HepG2 (cell line): ENCODE results near the gene AMELY.

Experiments
- CTCF ChIP-seq: sonication (generic); formaldehyde crosslinking; IDR thresholded peaks from 2 replicates; pipeline ENCODE4 v1.5.0; 2020; ENCODE audit warnings: mild to moderate bottlenecking, missing genetic modification reagents, moderate library complexity
- NPAS2 ChIP-seq: sonication (generic); formaldehyde crosslinking; IDR thresholded peaks from 2 replicates; pipeline ENCODE4 v1.8.0; 2022; ENCODE audit warnings: mild to moderate bottlenecking, missing genetic modification reagents, borderline replicate concordance
- POLR2AphosphoS5 ChIP-seq: IDR thresholded peaks from 2 replicates; pipeline ENCODE4 v1.6.1; 2012; ENCODE audit warnings: low read depth, low read length
- RELA ChIP-seq: sonication (generic); formaldehyde crosslinking; IDR thresholded peaks from 2 replicates; pipeline ENCODE4 v1.4.0; 2020; ENCODE audit warnings: missing genetic modification reagents
- REST ChIP-seq, 2 experiments: IDR thresholded peaks; 2 replicates each; pipeline ENCODE4 v1.6.1; 2011 to 2012; ENCODE audit warnings: low read length in 2 of 2, borderline replicate concordance in 1 of 2, low read depth in 1 of 2, mild to moderate bottlenecking in 1 of 2, moderate library complexity in 1 of 2
- SMARCE1 ChIP-seq: fragments of 450-650 bp; IDR thresholded peaks from 2 replicates; pipeline ENCODE4 v1.6.1; 2017; ENCODE audit warnings: borderline replicate concordance
- SP1 ChIP-seq, 2 experiments: fragments of 450-650 bp in 1 of 2; sonication (generic) in 1 of 2; formaldehyde crosslinking in 1 of 2; IDR thresholded peaks; 2 replicates each; pipeline versions ENCODE4 v1.4.0 to v1.6.1; 2016 to 2020; ENCODE audit warnings: missing genetic modification reagents in 1 of 2
- STAT6 ChIP-seq: sonication (generic); formaldehyde crosslinking; IDR thresholded peaks from 2 replicates; pipeline ENCODE4 v1.4.0; 2020; ENCODE audit warnings: missing genetic modification reagents, mild to moderate bottlenecking, borderline replicate concordance
- TOPORS ChIP-seq: sonication (generic); formaldehyde crosslinking; IDR thresholded peaks from 2 replicates; pipeline ENCODE4 v1.8.0; 2023; ENCODE audit warnings: mild to moderate bottlenecking, missing genetic modification reagents
- YY1 ChIP-seq: IDR thresholded peaks from 2 replicates; pipeline ENCODE4 v1.6.1; 2011; ENCODE audit warnings: low read length, low read depth, moderate library complexity, mild to moderate bottlenecking; ENCODE audit not compliant: insufficient read depth, insufficient replicate concordance
- ZNF207 ChIP-seq: fragments of 450-650 bp; IDR thresholded peaks from 2 replicates; pipeline ENCODE4 v1.6.1; 2016; ENCODE audit warnings: antibody characterized with exemption, borderline replicate concordance
- ZNF354B ChIP-seq: sonication (generic); formaldehyde crosslinking; IDR thresholded peaks from 2 replicates; pipeline ENCODE4 v1.8.0; 2022; ENCODE audit warnings: mild to moderate bottlenecking, missing genetic modification reagents
- TF ChIP-seq, protein P1 (sequence below): IDR thresholded peaks from 2 replicates; pipeline ENCODE4 v1.6.1; 2012; ENCODE audit warnings: low read depth, low read length, improper control_type of control experiment
- TF ChIP-seq, protein P2 (sequence below): sonication (generic); formaldehyde crosslinking; IDR thresholded peaks from 2 replicates; pipeline ENCODE4 v1.8.1; 2022; ENCODE audit warnings: low read depth, mild to moderate bottlenecking, missing genetic modification reagents

GRCh38 chrY:6910372-6911252 lies 940 bp downstream of the AMELY start, which contains the start of gene TBL1Y:
- TF ChIP-seq YY1 (no peak), TOPORS (CRISPR knock-in tag) (no peak), REST (IDR thresholded peaks at IDR 0.05; ENCODE audit: borderline replicate concordance in 1 of 2, low read depth in 1 of 2, low read length in 2 of 2) (no peak), RELA (CRISPR knock-in tag) (no peak), ZNF207 (no peak), SP1 (IDR thresholded peaks at IDR 0.05) (no peak), SP1 (CRISPR knock-in tag; IDR thresholded peaks at IDR 0.05) (no peak), CTCF (no peak), ZNF354B (CRISPR knock-in tag) (no peak), SMARCE1 (no peak), STAT6 (CRISPR knock-in tag) (no peak), POLR2AphosphoS5 (no peak), NPAS2 (no peak)
- TF ChIP-seq, protein P1, sequence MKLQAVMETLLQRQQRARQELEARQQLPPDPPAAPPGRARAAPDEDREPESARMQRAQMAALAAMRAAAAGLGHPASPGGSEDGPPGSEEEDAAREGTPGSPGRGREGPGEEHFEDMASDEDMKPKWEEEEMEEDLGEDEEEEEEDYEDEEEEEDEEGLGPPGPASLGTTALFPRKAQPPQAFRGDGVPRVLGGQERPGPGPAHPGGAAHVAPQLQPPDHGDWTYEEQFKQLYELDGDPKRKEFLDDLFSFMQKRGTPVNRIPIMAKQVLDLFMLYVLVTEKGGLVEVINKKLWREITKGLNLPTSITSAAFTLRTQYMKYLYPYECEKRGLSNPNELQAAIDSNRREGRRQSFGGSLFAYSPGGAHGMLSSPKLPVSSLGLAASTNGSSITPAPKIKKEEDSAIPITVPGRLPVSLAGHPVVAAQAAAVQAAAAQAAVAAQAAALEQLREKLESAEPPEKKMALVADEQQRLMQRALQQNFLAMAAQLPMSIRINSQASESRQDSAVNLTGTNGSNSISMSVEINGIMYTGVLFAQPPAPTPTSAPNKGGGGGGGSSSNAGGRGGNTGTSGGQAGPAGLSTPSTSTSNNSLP: no peak
- TF ChIP-seq, protein P2, sequence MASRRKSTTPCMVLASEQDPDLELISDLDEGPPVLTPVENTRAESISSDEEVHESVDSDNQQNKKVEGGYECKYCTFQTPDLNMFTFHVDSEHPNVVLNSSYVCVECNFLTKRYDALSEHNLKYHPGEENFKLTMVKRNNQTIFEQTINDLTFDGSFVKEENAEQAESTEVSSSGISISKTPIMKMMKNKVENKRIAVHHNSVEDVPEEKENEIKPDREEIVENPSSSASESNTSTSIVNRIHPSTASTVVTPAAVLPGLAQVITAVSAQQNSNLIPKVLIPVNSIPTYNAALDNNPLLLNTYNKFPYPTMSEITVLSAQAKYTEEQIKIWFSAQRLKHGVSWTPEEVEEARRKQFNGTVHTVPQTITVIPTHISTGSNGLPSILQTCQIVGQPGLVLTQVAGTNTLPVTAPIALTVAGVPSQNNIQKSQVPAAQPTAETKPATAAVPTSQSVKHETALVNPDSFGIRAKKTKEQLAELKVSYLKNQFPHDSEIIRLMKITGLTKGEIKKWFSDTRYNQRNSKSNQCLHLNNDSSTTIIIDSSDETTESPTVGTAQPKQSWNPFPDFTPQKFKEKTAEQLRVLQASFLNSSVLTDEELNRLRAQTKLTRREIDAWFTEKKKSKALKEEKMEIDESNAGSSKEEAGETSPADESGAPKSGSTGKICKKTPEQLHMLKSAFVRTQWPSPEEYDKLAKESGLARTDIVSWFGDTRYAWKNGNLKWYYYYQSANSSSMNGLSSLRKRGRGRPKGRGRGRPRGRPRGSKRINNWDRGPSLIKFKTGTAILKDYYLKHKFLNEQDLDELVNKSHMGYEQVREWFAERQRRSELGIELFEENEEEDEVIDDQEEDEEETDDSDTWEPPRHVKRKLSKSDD (CRISPR knock-in tag): no peak
